ENCODE results near the gene ANKLE1. TPM values are rescaled to one million over a fixed set of nuclear protein-coding genes. Genes with fewer than 3 reads are reported as not detected.

ANKLE1 gene
- total and polyA plus RNA-seq, 2 donors (not counting 3 experiments of a cell fraction or from before 2014, with no cell fraction given), result 1.9 to 3.1 TPM

GRCh38 chr19:17240062-17240752 is 41.5 kb upstream of the ANKLE1 start:
- Histone ChIP-seq H3K4me2 (ENCODE audit: insufficient read depth, low read length) (no peak overlapping the region), H3K27ac (ENCODE audit: insufficient read depth, low read depth, low read length) (no peak overlapping the region), H3K9me1 (replicated peaks; ENCODE audit: control insufficient read depth, extremely low read depth, insufficient read depth, low read length) (no peaks in the 10 kb centered on the region), H2AFZ (ENCODE audit: low read depth, low read length) (no peak overlapping the region), H3K4me3 (replicated peaks in 1 of 3; ENCODE audit: insufficient read depth in 1 of 3, low read depth in 1 of 3, low read length in 3 of 3) (no peak overlapping the region), H3K9me3 (replicated peaks; ENCODE audit: control insufficient read depth, insufficient read depth, low read length) (no peaks in the 10 kb centered on the region), H3K4me1 (ENCODE audit: control insufficient read depth, extremely low read depth, insufficient read depth, low read length) (peaks cover 12% of the 10 kb centered on the region), H3K27me3 (ENCODE audit: control insufficient read depth in 2 of 2, insufficient read depth in 2 of 2, low read length in 2 of 2) (no peaks in the 10 kb centered on the region), H3K9ac (replicated peaks; ENCODE audit: extremely low read depth, insufficient read depth, low read length) (no peak overlapping the region), H3K36me3 (ENCODE audit: control insufficient read depth in 2 of 2, extremely low read depth in 1 of 2, insufficient read depth in 2 of 2, low read length in 2 of 2) (peaks cover 0 to 4% of the 10 kb centered on the region in 2 experiments), H4K20me1 (replicated peaks; ENCODE audit: control insufficient read depth, extremely low read depth, insufficient read depth, low read length) (no peaks in the 10 kb centered on the region), H3K79me2 (ENCODE audit: control insufficient read depth, insufficient read depth, low read length) (peaks cover 30% of the 10 kb centered on the region)
- ChIA-PET POLR2A (no interaction called here), CTCF (interaction anchor here (0.5 to 1.6 kb wide), 2 partner anchors 16 to 53 kb away, joined by 4 to 6 read pairs; no protein-coding TSS in a partner anchor)
- no peak for FAIRE-seq
- dilution Hi-C loops (cut with MboI; ENCODE audit: extremely low pct_ligation_motif_present, low sequenced_read_pairs) (no loop called here), intact Hi-C loops (cut with micrococcal nuclease) (no loop called here)
- TF ChIP-seq POLR2AphosphoS5 (IDR thresholded peaks at IDR 0.05; ENCODE audit: insufficient read depth, low read depth, low read length) (no peak), CTCF (IDR thresholded peaks at IDR 0.05; ENCODE audit: extremely low read depth in 1 of 2, insufficient read depth in 1 of 2, low read depth in 1 of 2, low read length in 2 of 2) (no peak), GATA2 (IDR thresholded peaks at IDR 0.05; ENCODE audit: insufficient read depth, insufficient read length, low read depth, low read length) (no peak), POLR2A (IDR thresholded peaks at IDR 0.05; ENCODE audit: low read depth, low read length) (no peak), EZH2 (IDR thresholded peaks at IDR 0.05; ENCODE audit: borderline replicate concordance, low read depth, low read length, severe bottlenecking) (no peak), MAX (IDR thresholded peaks at IDR 0.05; ENCODE audit: insufficient read depth, insufficient read length) (no peak)
- DNase-seq (ENCODE audit: low read depth, low spot score), result no peak
- BruUV-seq (replicated peaks), result no TSS peak
